Midbrain (tissue), 1 donor: ENCODE results near the gene PSMD8.
"Not testable (repeated sequence)": the region's sequence is repeated elsewhere in the genome, so short reads cannot be mapped to it uniquely, and the experiment has no call there.

Experiments used
- DNase-seq: peaks from one replicate; lab custom pipeline; 2025; lab: John Stamatoyannopoulos, UW

The PSMD8 gene

GRCh38 chr19:38387550-38388348 is 13.4 kb downstream of the PSMD8 start, which contains the start of gene GGN:
Gene GGN, minus strand, starts transcription at chr19:38388034. Its CDS starts 773 bp downstream, at chr19:38387261.
- peak; percentile 73 for DNase-seq

GRCh38 chr19:38388349-38389100 is 14.2 kb downstream of the PSMD8 start, which contains the start of gene SPRED3:
Gene SPRED3, plus strand, starts transcription at chr19:38388697. Its CDS starts 1,606 bp downstream, at chr19:38390303.
- no peak for DNase-seq

- peak; percentile 2 for DNase-seq
These were observed 14.9 kb downstream of the PSMD8 start for GRCh38 chr19:38389101-38389925.

- no peak for DNase-seq
These were observed 15.9 kb downstream of the PSMD8 start for GRCh38 chr19:38389957-38390924.

GRCh38 chr19:38391911-38392464 is 17.6 kb downstream of the PSMD8 start:
- no peak for DNase-seq

GRCh38 chr19:38392707-38393308 is 18.4 kb downstream of the PSMD8 start:
- no peak for DNase-seq

- no peak for DNase-seq
These were observed 20.1 kb downstream of the PSMD8 start for GRCh38 chr19:38394488-38394887.

GRCh38 chr19:38395381-38396114 is 21.2 kb downstream of the PSMD8 start:
- no peak for DNase-seq

GRCh38 chr19:38399081-38399480 is 24.7 kb downstream of the PSMD8 start:
- DNase-seq: no peak

GRCh38 chr19:38399537-38399936 is 25.2 kb downstream of the PSMD8 start:
- no peak for DNase-seq

- no peak for DNase-seq
These were observed 26.0 kb downstream of the PSMD8 start for GRCh38 chr19:38400361-38400760.

- no peak for DNase-seq
These were observed 26.8 kb downstream of the PSMD8 start for GRCh38 chr19:38401148-38401547.

- no peak for DNase-seq
These were observed 28.2 kb downstream of the PSMD8 start for GRCh38 chr19:38402623-38402966.

- peak; percentile 97 for DNase-seq
These were observed 28.8 kb downstream of the PSMD8 start, which contains the start of gene FAM98C for GRCh38 chr19:38402967-38403674. Gene FAM98C, plus strand, starts transcription at chr19:38403093. Its CDS starts 61 bp downstream, at chr19:38403154.

- no peak for DNase-seq
These were observed 30.5 kb downstream of the PSMD8 start for GRCh38 chr19:38404858-38405257.

GRCh38 chr19:38405276-38405675 is 30.9 kb downstream of the PSMD8 start:
- no peak for DNase-seq

- no peak for DNase-seq
These were observed 35.3 kb downstream of the PSMD8 start for GRCh38 chr19:38409631-38410133.

GRCh38 chr19:38410407-38410806 is 36.0 kb downstream of the PSMD8 start:
- not testable (repeated sequence) for DNase-seq
